Measurements from ENCODE around the gene NUP107.

DNA sequence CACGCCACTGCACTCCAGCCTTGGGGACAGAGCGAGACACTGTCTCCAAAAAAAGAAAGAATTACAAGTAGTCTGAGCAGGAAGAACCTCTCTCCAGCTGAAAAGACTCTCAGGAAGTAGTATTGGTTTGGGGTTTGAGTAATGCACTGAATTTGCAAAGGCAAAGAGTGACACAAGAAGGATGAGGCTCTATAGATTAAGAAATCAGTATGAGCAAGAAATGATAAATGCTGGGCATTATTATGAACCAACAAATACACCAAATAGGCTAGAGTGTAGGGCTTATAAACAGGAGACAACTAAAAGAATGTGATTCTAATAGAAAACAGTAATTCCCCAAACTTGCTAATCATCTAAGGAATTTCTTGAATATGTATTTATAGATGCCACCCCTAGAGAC, 56.6 kb downstream of the NUP107 start:
- TF ChIP-seq ZNF274 (IDR thresholded peaks at IDR 0.05; ENCODE audit: low read depth, low read length): no peak
- TF ChIP-seq SUZ12 (IDR thresholded peaks at IDR 0.05; ENCODE audit: extremely low read depth, insufficient read depth, insufficient read length): no peak
- no peak for TF ChIP-seq YY1 (IDR thresholded peaks at IDR 0.05; ENCODE audit: insufficient read depth, insufficient read length)

Data from NT2/D1 (cell line).